Vagina (tissue), 2 donors: ENCODE measurements around the gene ITFG2.

ENCODE experiments used
- CTCF ChIP-seq, 3 experiments: fragments of 450-650 bp in 2 of 3; fragments of 200-600 bp in 1 of 3; sonication (generic) in 1 of 3; IDR thresholded peaks; one replicate each; pipeline ENCODE4 v1.5.1; 2017 to 2019; ENCODE audit warnings: antibody characterized with exemption in 3 of 3, mild to moderate bottlenecking in 2 of 3, moderate library complexity in 2 of 3
- POLR2A ChIP-seq, 2 donors: fragments of 450-650 bp; IDR thresholded peaks; one replicate each; pipeline ENCODE4 v1.6.1; 2017; ENCODE audit warnings: antibody characterized with exemption in 2 of 2, mild to moderate bottlenecking in 2 of 2, moderate library complexity in 2 of 2
- POLR2AphosphoS5 ChIP-seq, 2 donors: sonication (generic); formaldehyde crosslinking; IDR thresholded peaks; one replicate each; pipeline ENCODE4 v1.9.0; 2017; ENCODE audit warnings: antibody characterized with exemption in 2 of 2, mild to moderate bottlenecking in 2 of 2, low read depth in 1 of 2; ENCODE audit not compliant: insufficient read depth in 1 of 2

- TF ChIP-seq POLR2AphosphoS5 (IDR thresholded peaks at IDR 0.05; ENCODE audit: insufficient read depth in 1 of 2, low read depth in 1 of 2) (no peak), CTCF (IDR thresholded peaks at IDR 0.05) (no peak), POLR2A (IDR thresholded peaks at IDR 0.05) (no peak)
Observed at GRCh38 chr12:2825132-2825531, 12.7 kb downstream of the ITFG2 start.
